ENCODE results near the gene RAD54L.
A peak's percentile ranks its signal among the peaks of the same experiment; 100 is the strongest.
"Not testable (repeated sequence)": the region's sequence is repeated elsewhere in the genome, so short reads cannot be mapped to it uniquely, and the experiment has no call there.

RAD54L gene

DNA sequence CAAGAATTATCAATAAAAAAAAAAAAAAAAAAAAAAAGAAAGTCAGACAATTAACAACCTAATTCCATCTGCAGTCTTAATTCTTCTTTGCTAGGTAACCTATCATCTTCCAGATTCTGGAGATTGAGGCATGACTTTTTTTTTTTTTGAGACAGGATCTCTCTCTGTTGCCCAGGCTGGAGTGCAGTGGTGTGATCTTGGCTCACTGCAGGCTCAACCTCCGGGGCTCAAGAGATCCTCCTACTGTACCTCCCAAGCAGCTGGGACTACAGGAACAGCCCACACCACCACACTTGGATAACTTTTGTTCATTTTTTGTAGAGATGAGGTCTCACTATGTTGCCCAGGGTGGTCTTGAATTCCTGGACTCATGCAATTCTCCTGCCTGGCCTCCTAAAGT, 4.6 kb upstream of the RAD54L start:
- DNase-seq: no peak

- DNase-seq: not testable (repeated sequence)
Observed at GRCh38 chr1:46243831-46244230, 3.7 kb upstream of the RAD54L start.

DNA sequence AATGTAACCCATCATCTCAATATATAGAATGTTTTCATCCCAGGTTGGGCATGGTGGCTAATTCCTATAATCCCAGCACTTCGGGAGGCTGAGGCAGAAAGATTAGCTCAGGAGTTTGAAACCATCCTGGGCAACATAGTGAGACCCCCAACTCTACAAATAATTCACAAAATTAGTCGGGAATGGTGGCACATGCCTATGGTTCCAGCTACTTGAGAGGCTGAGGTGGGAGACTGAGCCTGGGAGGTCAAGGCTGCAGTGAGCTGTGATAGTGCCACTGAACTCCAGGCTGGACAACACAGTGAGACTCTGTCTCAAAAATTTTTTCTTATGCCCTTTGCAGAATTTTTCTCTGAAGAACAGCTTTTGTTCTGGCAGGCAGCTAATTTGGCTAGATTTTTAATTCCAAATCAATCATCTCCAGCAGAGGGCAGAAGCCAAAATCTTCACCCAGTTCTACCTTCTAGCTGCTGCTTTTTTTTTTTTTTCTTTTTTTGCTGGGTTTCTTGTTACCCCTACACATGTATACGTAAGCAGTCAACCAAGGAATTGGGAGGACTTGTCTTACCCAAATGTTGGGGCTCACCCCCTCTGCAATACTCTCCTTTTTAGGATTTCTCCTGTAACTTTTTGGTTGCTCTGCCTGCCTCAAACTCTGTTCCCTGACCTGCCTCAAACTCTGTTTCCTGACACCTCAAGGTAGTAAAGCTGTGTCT, 2.7 kb upstream of the RAD54L start:
- DNase-seq: peak; percentile 21

- not testable (repeated sequence) for DNase-seq
Observed at GRCh38 chr1:46246136-46246535, 1.4 kb upstream of the RAD54L start.

- DNase-seq: peak; percentile 40
Observed at GRCh38 chr1:46246548-46247435, 771 bp upstream of the RAD54L start.

DNA sequence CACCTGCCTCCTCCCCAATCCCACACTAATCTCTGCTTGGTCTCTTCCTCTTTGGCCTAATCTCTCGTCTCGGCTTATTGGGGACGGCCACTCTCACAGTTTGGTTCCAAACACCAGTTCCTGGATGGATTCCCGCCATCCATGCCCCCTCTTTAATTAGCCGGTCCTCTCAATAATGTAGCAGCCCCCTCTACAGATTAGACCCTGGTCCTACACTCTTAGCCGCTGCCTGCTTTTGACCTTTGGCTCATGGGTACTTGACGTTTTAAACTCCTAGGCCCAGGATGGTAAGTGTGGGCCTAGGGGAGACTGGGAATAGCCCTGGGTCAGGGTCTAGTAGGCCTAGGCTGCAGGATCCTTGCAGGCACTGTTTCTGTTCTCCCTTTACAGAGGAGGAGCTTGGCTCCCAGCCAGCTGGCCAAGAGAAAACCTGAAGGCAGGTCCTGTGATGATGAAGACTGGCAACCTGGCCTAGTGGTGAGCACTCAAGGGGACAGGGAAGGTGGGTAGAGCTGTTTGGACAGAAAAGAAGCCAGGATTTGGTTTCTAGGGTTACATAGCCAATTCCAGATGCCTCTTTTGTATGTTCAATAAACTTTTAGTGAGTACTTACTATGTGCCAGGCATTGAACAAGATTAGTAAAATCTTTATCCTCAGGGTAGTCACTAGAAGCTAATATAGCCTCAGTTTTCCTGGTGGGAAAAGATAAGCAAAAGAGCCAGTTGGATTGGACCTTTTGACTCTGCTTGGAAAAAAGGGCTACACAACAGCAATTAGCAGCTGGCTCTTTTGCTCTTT, 758 bp downstream of the RAD54L start:
- DNase-seq: no peak

DNA sequence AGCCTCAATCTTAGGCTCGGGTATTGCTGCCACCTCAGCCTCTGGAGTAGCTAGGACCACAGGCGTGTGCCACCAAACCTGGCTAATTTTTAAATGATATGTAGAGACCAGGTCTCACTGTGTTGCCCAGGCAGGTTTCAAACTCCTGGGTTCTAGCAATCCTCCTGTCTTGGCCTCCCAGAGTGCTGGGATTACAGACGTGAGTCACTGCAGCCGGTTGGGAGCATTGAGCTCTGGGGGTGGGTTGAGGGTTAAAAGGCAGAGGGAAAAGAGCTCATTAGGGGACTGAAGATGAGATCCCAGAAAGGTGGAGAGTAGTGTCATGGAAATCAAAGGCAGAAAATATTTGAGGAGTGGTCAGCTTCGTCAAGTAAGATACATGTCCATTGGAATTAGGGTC, 7.1 kb downstream of the RAD54L start:
- DNase-seq: no peak

DNA sequence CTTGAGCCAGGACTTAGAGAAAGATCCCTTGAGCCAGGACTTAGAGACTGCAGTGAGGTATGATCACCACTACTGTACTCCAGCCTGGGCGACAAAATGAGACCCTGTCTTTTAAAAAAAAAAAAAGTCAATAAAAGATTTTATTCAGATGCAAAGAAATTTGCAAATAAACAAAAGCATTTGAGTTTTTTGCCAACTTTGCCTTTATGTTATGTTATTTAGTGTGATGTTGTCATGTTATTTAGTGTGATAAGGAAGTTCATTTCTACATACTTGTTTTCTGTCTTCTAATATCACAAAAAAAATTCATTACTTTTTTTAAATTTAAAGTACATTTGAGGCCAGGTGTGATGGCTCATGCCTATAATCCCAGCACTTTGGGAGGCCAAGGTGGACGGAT, 9.0 kb downstream of the RAD54L start:
- DNase-seq: no peak

DNA sequence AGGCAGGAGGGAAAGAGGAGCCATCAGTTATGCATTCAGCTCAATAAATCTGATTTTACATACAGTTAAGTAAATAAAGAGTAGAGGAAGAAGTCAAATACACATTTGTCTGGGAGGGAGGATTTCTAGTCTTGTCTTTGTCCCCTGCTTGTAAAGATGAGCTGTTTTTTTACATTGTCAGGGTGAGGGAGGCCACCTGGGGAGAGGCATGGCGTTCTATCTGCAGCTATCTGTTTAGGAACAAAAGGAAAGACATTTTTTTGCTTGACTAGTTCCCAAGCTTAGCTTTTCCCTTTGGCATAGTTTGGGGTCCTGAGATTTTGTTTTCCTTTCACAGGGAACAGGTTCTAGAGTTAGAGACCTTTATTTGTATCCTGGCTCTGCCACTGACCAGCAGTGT, 14.9 kb downstream of the RAD54L start:
- no peak for DNase-seq

- no peak for DNase-seq
Observed at GRCh38 chr1:46263146-46263545, 15.6 kb downstream of the RAD54L start.

DNA sequence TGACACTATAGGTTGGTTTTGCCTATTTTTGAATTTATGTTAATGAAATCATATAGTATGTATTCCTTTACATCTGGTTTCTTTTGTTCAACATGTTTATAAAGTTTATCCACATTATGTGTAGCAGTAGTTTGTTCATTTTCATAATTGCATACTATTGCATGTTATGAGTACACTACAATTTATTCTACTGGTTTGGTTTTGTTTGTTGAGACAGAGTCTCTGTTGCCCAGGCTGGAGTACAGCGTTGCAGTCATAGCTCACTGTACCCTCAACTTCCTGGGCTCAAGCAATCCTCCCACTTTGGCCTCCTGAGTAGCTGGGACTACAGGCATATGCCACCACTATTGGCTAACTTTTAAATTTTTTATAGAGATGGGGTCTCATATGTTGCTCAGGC, 21.0 kb downstream of the RAD54L start:
- DNase-seq: no peak

GRCh38 chr1:46274225-46275029, 26.9 kb downstream of the RAD54L start:
- no peak for DNase-seq

- DNase-seq: no peak
Observed at GRCh38 chr1:46275030-46275337, 27.4 kb downstream of the RAD54L start.

DNA sequence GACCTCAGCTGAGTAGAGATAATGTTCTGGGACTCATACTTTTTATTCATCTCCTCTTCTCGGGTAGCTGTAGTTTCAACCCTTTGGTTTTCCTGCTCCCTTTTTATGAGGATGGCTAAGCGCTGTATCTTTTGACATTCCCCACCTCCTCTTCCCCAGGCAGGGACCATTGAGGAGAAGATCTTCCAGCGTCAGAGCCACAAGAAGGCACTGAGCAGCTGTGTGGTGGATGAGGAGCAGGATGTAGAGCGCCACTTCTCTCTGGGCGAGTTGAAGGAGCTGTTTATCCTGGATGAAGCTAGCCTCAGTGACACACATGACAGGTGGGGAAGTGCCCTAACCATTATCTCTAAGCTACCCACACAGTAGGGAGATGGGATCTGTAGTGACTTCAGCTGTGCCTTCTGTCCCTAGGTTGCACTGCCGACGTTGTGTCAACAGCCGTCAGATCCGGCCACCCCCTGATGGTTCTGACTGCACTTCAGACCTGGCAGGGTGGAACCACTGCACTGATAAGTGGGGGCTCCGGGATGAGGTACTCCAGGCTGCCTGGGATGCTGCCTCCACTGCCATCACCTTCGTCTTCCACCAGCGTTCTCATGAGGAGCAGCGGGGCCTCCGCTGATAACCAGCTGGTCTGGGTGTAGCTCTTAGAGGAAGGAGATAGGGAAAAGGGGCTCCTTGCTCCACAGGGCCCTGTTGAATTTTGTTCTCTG, 30.3 kb downstream of the RAD54L start:
- no peak for DNase-seq

- no peak for DNase-seq
Observed at GRCh38 chr1:46278807-46279206, 31.2 kb downstream of the RAD54L start.

- DNase-seq: no peak
Observed at GRCh38 chr1:46280092-46280491, 32.5 kb downstream of the RAD54L start.

GRCh38 chr1:46281021-46281420, 33.5 kb downstream of the RAD54L start:
- DNase-seq: no peak

- no peak for DNase-seq
Observed at GRCh38 chr1:46284058-46284457, 36.5 kb downstream of the RAD54L start.

- no peak for DNase-seq
Observed at GRCh38 chr1:46284597-46285564, 37.3 kb downstream of the RAD54L start.

- no peak for DNase-seq
Observed at GRCh38 chr1:46285730-46286477, 38.3 kb downstream of the RAD54L start.
